ENCODE measurements around the gene LRRC56.

LRRC56 gene

GRCh38 chr11:589798-590197 lies 52.5 kb downstream of the LRRC56 start:
- no peak for DNase-seq (ENCODE audit: low spot score)
- no peak for TF ChIP-seq CTCF (IDR thresholded peaks at IDR 0.05; ENCODE audit: extremely low read depth, missing control alignments)

- DNase-seq (ENCODE audit: low spot score) = no peak
- TF ChIP-seq CTCF (IDR thresholded peaks at IDR 0.05; ENCODE audit: extremely low read depth, missing control alignments) = no peak
Measured at GRCh38 chr11:590997-591396, 53.7 kb downstream of the LRRC56 start.

GRCh38 chr11:592501-592900 lies 55.2 kb downstream of the LRRC56 start:
- no peak for DNase-seq (ENCODE audit: low spot score)
- no peak for TF ChIP-seq CTCF (IDR thresholded peaks at IDR 0.05; ENCODE audit: extremely low read depth, missing control alignments)

GRCh38 chr11:592918-593317 lies 55.6 kb downstream of the LRRC56 start:
- DNase-seq (ENCODE audit: low spot score) = no peak
- TF ChIP-seq CTCF (IDR thresholded peaks at IDR 0.05; ENCODE audit: extremely low read depth, missing control alignments) = no peak

- DNase-seq (ENCODE audit: low spot score) = no peak
- TF ChIP-seq CTCF (IDR thresholded peaks at IDR 0.05; ENCODE audit: extremely low read depth, missing control alignments) = no peak
Measured at GRCh38 chr11:593347-593746, 56.0 kb downstream of the LRRC56 start.

- DNase-seq (ENCODE audit: low spot score) = no peak
- TF ChIP-seq CTCF (IDR thresholded peaks at IDR 0.05; ENCODE audit: extremely low read depth, missing control alignments) = no peak
Measured at GRCh38 chr11:595400-595799, 58.1 kb downstream of the LRRC56 start.

- DNase-seq (ENCODE audit: low spot score) = no peak
- no peak for TF ChIP-seq CTCF (IDR thresholded peaks at IDR 0.05; ENCODE audit: extremely low read depth, missing control alignments)
Measured at GRCh38 chr11:596374-596773, 59.0 kb downstream of the LRRC56 start.

Data from GM20000 (cell line).